ENCODE results near the gene DAP3. TPM values are rescaled to one million over a fixed set of nuclear protein-coding genes. Genes with fewer than 3 reads are reported as not detected.
"Not testable (repeated sequence)": the region's sequence is repeated elsewhere in the genome, so short reads cannot be mapped to it uniquely, and the experiment has no call there.

DAP3 gene
- total and polyA plus RNA-seq, 9 of the 15 experiments (the other 6 are each of a cell fraction or from before 2014, with no cell fraction given): 155 to 484 (median 298) TPM

DNA sequence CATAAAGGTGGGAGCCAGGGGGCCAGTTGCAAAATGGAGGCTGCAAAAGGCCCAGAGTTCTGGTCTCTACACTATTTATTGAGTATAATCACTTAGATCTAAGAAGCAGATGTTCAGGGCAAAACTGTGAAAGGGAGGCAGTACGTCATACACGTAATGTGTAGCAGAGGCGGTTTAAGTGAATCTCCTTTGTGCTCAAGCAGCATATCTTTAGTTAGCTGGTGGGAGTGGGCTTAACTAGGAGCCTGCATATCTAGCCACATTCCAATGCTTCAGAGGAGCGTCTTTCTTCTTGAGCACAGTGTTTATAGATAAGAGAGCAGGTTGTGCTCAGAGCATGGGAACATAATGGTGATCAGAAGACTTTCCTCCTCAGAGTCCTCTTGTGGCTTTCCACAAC lies 10.2 kb downstream of the DAP3 start:
- FAIRE-seq (peak; percentile 94), ATAC-seq (peak; percentile 87), DNase-seq (ENCODE audit: extremely low read depth in 1 of 4, low spot score in 3 of 4) (peak in 2 of 4 experiments; percentile 57 to 89)
- POLR2A ChIA-PET: interaction anchor here (0.7 to 1.5 kb wide), 6 partner anchors 8 to 46 kb away, joined by 3 to 5 read pairs (median 4); partner anchors contain the start of gene YY1AP1
- H3K9me1 ChIP-seq (ENCODE audit: control insufficient read depth, insufficient read depth, low read length); H4K20me1 ChIP-seq (replicated peaks; ENCODE audit: control insufficient read depth, insufficient read depth, low read length); H2AFZ ChIP-seq (ENCODE audit: low read depth, low read length); CTCF ChIA-PET (ENCODE audit: low intra/inter-chr PET ratio); BruUV-seq (replicated peaks); in situ Hi-C loops (cut with MboI); intact Hi-C loops (cut with micrococcal nuclease); H3K9me3 ChIP-seq (replicated peaks; ENCODE audit: control insufficient read depth, insufficient read depth, low read depth, low read length); H3K27me3 ChIP-seq (ENCODE audit: control insufficient read depth in 2 of 2, insufficient read depth in 2 of 2, low read length in 2 of 2); TF ChIP-seq TEAD4 (CRISPR knock-in tag; IDR thresholded peaks at IDR 0.05; ENCODE audit: borderline replicate concordance); JUND (tag; IDR thresholded peaks at IDR 0.05; ENCODE audit: borderline replicate concordance, low read depth, low read length): not testable (repeated sequence)
- Histone ChIP-seq H3K4me1 (replicated peaks in 1 of 2; ENCODE audit: control insufficient read depth in 2 of 2, insufficient read depth in 2 of 2, low read length in 2 of 2) (peaks cover 14 to 21% of the 10 kb centered on the region in 2 experiments; a peak in 4 of 5 replicates), H3K36me3 (ENCODE audit: control insufficient read depth, insufficient read depth, low read length) (peaks cover 32% of the 10 kb centered on the region), H3K79me2 (ENCODE audit: control insufficient read depth, insufficient read depth, low read length) (peaks cover 88% of the 10 kb centered on the region), H3K4me3 (peak overlapping the region; percentile 39), H3K4me2 (ENCODE audit: insufficient read depth, low read length) (peak overlapping the region; percentile 78), H3K9ac (ENCODE audit: insufficient read depth in 1 of 2, low read depth in 2 of 2, low read length in 2 of 2) (peak overlapping the region; percentile 75 to 87; a peak in 3 of 4 replicates), H3K27ac (ENCODE audit: extremely low read depth, low read depth, low read length) (peak overlapping the region; percentile 90)
- WGBS (ENCODE audit: insufficient coverage, low coverage, missing lambda C conversion rate): 4% methylated on average over 4 of the region's 4 CpGs
- TF ChIP-seq, protein P1, sequence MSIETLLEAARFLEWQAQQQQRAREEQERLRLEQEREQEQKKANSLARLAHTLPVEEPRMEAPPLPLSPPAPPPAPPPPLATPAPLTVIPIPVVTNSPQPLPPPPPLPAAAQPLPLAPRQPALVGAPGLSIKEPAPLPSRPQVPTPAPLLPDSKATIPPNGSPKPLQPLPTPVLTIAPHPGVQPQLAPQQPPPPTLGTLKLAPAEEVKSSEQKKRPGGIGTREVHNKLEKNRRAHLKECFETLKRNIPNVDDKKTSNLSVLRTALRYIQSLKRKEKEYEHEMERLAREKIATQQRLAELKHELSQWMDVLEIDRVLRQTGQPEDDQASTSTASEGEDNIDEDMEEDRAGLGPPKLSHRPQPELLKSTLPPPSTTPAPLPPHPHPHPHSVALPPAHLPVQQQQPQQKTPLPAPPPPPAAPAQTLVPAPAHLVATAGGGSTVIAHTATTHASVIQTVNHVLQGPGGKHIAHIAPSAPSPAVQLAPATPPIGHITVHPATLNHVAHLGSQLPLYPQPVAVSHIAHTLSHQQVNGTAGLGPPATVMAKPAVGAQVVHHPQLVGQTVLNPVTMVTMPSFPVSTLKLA (conservative IDR thresholded peaks at IDR 0.05): peak in 1 of 2 experiments; percentile 3; a peak in 1 of 4 replicates
- TF ChIP-seq TRIM24 (IDR thresholded peaks at IDR 0.05) (peak; percentile 61 to 84; a peak in 3 of 4 replicates), TAL1 (IDR thresholded peaks at IDR 0.05) (peak; percentile 80), CBFA2T3 (IDR thresholded peaks at IDR 0.05) (peak; percentile 91), RCOR1 (IDR thresholded peaks at IDR 0.05; ENCODE audit: borderline replicate concordance in 1 of 2, low read depth in 2 of 2, low read length in 2 of 2) (peak in 1 of 2 experiments; percentile 44; a peak in 2 of 4 replicates), HNRNPLL (IDR thresholded peaks at IDR 0.05; ENCODE audit: low read depth, low read length, poor library complexity, severe bottlenecking) (peak; percentile 87), L3MBTL2 (IDR thresholded peaks at IDR 0.05) (peak; percentile 25; the same call in 1 of the 2 replicates), MAZ (CRISPR knock-in tag; conservative IDR thresholded peaks at IDR 0.05 in 1 of 2, IDR thresholded peaks at IDR 0.05 in 1 of 2) (peak in 1 of 2 experiments; percentile 38; a peak in 2 of 4 replicates), NRF1 (conservative IDR thresholded peaks at IDR 0.05 in 1 of 2, IDR thresholded peaks at IDR 0.05 in 1 of 2) (peak in 1 of 2 experiments; percentile 38; a peak in 2 of 4 replicates), HDAC3 (IDR thresholded peaks at IDR 0.05; ENCODE audit: borderline replicate concordance, partially characterized antibody) (peak; percentile 30), NCOR1 (IDR thresholded peaks at IDR 0.05) (peak; percentile 79), PML (IDR thresholded peaks at IDR 0.05; ENCODE audit: low read length) (0 out of 2 replicates have a peak, but pooled peaks have one; percentile 17), KLF16 (IDR thresholded peaks at IDR 0.05) (peak; percentile 73; the same call in 1 of the 2 replicates), SMARCA4 (IDR thresholded peaks at IDR 0.05) (peak; percentile 60), TEAD1 (CRISPR knock-in tag; IDR thresholded peaks at IDR 0.05) (peak; percentile 39 to 91; a peak in 3 of 4 replicates), CREM (IDR thresholded peaks at IDR 0.05; ENCODE audit: low read depth) (peak; percentile 89), TEAD4 (IDR thresholded peaks at IDR 0.05; ENCODE audit: low read length) (peak; percentile 84), POLR2AphosphoS5 (IDR thresholded peaks at IDR 0.05; ENCODE audit: control insufficient read depth, insufficient read depth, low read depth, low read length) (peak; percentile 64; the same call in 1 of the 2 replicates), JUND (IDR thresholded peaks at IDR 0.05; ENCODE audit: borderline replicate concordance, low read depth, low read length) (0 out of 2 replicates have a peak, but pooled peaks have one; percentile 19), ZFX (CRISPR knock-in tag; IDR thresholded peaks at IDR 0.05) (peak; percentile 56), KDM1A (IDR thresholded peaks at IDR 0.05) (0 out of 4 replicates have a peak, but pooled peaks of 1 of the 2 experiments have one; percentile 10)
- TF ChIP-seq, protein P2, sequence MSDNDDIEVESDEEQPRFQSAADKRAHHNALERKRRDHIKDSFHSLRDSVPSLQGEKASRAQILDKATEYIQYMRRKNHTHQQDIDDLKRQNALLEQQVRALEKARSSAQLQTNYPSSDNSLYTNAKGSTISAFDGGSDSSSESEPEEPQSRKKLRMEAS (CRISPR knock-in tag; IDR thresholded peaks at IDR 0.05): peak; percentile 40; the same call in 1 of the 2 replicates
